ENCODE measurements around the gene RETREG2. TPM values are rescaled to one million over a fixed set of nuclear protein-coding genes. Genes with fewer than 3 reads are reported as not detected.

RETREG2 gene
- total RNA-seq, 1 experiment from 2014 or later = 63.7 TPM

DNA sequence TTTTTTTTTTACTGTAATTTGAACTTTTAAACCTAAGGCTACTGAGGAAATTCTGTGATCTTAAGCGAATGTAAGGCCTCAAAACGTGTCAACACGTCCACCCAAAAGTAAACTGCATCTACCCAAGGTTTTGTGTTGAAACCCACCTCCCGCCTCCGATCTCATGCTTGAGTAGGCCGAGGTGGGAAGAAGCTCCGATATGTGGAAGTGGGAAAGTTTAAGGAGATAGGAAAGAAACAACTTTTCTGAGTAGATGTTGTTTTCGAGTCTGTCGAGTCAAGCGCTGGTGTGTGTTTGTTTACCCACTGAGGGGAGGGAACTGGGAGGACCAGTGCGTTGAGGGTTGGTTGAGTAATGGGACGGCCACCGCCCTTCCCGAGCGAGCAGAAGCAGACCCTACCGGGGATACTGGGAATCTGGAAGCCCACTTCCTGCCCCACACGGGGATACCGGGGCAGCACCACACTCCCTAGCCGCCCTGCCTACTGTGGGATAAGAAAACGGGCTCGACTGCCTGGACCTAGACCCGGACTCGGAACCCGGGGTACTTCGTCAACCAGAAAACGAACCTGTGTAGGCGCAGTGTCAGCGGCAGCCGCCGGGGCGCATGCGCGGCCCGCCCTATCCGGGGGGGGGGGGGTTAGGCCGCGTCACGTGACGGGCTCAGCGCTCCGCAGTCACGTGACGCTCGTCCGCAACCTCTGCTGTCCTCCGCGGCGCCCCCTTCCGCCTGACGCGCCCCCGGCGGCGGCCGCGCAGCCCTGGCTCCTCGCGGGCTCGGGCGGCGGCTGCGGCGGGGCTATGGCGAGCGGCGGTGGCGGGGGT, at the start of gene RETREG2 (continued):
- TF ChIP-seq RAD21 (IDR thresholded peaks at IDR 0.05; ENCODE audit: low read depth) (no peak), POLR2AphosphoS5 (IDR thresholded peaks at IDR 0.05; ENCODE audit: low read depth, low read length) (peak; percentile 96), ZFX (IDR thresholded peaks at IDR 0.05) (no peak; the same call in 1 of the 2 replicates), POLR2A (IDR thresholded peaks at IDR 0.05; ENCODE audit: borderline replicate concordance, extremely low read depth, insufficient read depth, insufficient read length) (peak; percentile 85), EZH2phosphoT487 (IDR thresholded peaks at IDR 0.05; ENCODE audit: borderline replicate concordance) (no peak)
- TF ChIP-seq, protein P1, sequence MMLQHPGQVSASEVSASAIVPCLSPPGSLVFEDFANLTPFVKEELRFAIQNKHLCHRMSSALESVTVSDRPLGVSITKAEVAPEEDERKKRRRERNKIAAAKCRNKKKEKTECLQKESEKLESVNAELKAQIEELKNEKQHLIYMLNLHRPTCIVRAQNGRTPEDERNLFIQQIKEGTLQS (IDR thresholded peaks at IDR 0.05) = no peak

DNA sequence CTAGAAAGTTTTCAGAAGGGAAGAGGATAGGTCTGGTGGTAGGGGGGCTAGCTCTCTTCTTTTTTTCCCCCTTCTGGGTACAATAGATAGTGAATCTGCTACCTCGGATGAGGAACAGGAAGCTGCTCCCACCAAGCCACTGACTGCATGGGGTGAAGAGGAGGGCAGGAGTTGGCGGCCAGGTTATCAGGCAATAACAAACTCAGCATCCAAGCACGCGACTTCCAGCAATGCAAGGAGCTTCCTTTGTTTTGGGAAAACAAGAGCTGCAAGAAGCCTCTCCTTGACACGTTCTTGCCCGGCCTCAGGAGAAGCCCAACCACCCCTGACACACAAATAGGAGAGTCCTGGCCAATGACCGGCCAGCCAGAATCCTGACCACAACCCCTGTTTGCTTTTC, 49.7 kb upstream of the RETREG2 start:
- CTCF ChIA-PET = interaction anchor here (1.4 to 1.7 kb wide), 2 partner anchors 9 to 99 kb away, joined by 4 to 7 read pairs; no protein-coding TSS in a partner anchor
- H3K4me1 ChIP-seq (ENCODE audit: control insufficient read depth in 1 of 2, insufficient read depth in 2 of 2, low read length in 2 of 2) = peaks cover 22 to 27% of the 10 kb centered on the region in 2 experiments
- POLR2A ChIA-PET = no interaction called here
- TF ChIP-seq, protein P1 (IDR thresholded peaks at IDR 0.05) = no peak
- no peak for TF ChIP-seq FOSL1 (IDR thresholded peaks at IDR 0.05; ENCODE audit: low read depth)
- TF ChIP-seq, protein P2, sequence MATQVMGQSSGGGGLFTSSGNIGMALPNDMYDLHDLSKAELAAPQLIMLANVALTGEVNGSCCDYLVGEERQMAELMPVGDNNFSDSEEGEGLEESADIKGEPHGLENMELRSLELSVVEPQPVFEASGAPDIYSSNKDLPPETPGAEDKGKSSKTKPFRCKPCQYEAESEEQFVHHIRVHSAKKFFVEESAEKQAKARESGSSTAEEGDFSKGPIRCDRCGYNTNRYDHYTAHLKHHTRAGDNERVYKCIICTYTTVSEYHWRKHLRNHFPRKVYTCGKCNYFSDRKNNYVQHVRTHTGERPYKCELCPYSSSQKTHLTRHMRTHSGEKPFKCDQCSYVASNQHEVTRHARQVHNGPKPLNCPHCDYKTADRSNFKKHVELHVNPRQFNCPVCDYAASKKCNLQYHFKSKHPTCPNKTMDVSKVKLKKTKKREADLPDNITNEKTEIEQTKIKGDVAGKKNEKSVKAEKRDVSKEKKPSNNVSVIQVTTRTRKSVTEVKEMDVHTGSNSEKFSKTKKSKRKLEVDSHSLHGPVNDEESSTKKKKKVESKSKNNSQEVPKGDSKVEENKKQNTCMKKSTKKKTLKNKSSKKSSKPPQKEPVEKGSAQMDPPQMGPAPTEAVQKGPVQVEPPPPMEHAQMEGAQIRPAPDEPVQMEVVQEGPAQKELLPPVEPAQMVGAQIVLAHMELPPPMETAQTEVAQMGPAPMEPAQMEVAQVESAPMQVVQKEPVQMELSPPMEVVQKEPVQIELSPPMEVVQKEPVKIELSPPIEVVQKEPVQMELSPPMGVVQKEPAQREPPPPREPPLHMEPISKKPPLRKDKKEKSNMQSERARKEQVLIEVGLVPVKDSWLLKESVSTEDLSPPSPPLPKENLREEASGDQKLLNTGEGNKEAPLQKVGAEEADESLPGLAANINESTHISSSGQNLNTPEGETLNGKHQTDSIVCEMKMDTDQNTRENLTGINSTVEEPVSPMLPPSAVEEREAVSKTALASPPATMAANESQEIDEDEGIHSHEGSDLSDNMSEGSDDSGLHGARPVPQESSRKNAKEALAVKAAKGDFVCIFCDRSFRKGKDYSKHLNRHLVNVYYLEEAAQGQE (IDR thresholded peaks at IDR 0.05; ENCODE audit: low read depth) = no peak
- no peak for TF ChIP-seq TCF7L2 (IDR thresholded peaks at IDR 0.05; ENCODE audit: borderline replicate concordance, extremely low read depth, insufficient read depth, insufficient read length)
- TF ChIP-seq, protein P3, sequence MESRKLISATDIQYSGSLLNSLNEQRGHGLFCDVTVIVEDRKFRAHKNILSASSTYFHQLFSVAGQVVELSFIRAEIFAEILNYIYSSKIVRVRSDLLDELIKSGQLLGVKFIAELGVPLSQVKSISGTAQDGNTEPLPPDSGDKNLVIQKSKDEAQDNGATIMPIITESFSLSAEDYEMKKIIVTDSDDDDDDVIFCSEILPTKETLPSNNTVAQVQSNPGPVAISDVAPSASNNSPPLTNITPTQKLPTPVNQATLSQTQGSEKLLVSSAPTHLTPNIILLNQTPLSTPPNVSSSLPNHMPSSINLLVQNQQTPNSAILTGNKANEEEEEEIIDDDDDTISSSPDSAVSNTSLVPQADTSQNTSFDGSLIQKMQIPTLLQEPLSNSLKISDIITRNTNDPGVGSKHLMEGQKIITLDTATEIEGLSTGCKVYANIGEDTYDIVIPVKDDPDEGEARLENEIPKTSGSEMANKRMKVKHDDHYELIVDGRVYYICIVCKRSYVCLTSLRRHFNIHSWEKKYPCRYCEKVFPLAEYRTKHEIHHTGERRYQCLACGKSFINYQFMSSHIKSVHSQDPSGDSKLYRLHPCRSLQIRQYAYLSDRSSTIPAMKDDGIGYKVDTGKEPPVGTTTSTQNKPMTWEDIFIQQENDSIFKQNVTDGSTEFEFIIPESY (IDR thresholded peaks at IDR 0.05; ENCODE audit: extremely low read depth, insufficient replicate concordance, low read length) = no peak
- TF ChIP-seq YY1 (IDR thresholded peaks at IDR 0.05; ENCODE audit: extremely low read depth, insufficient replicate concordance, low read depth, low read length) = no peak
- no peak for TF ChIP-seq EZH2phosphoT487 (IDR thresholded peaks at IDR 0.05; ENCODE audit: borderline replicate concordance)
- TF ChIP-seq JUND (IDR thresholded peaks at IDR 0.05) = no peak
- no peak for TF ChIP-seq SP1 (IDR thresholded peaks at IDR 0.05; ENCODE audit: low read depth)
- TF ChIP-seq SIN3A (IDR thresholded peaks at IDR 0.05; ENCODE audit: low read depth) = no peak
- TF ChIP-seq EZH2 (IDR thresholded peaks at IDR 0.05) = no peak
- TF ChIP-seq ZFX (IDR thresholded peaks at IDR 0.05) = no peak
- TF ChIP-seq ELF1 (IDR thresholded peaks at IDR 0.05; ENCODE audit: borderline replicate concordance, low read depth) = no peak

More for the DNA sequence above, 49.7 kb upstream of the RETREG2 start:
- H2AFZ ChIP-seq (ENCODE audit: low read depth, low read length, poor library complexity, severe bottlenecking) = no peak overlapping the region
- no peaks in the 10 kb centered on the region for H3K9me3 ChIP-seq (ENCODE audit: control insufficient read depth in 1 of 2, insufficient read depth in 1 of 2, low read depth in 1 of 2, low read length in 2 of 2)
- no peaks in the 10 kb centered on the region for H3K79me2 ChIP-seq (ENCODE audit: insufficient read depth, low read length)
- ATAC-seq (no peak), DNase-seq (ENCODE audit: low read depth, low spot score) (no peak)
- no peaks in the 10 kb centered on the region for H4K20me1 ChIP-seq (ENCODE audit: insufficient read depth)
- intact Hi-C loops (cut with micrococcal nuclease) = no loop called here
- RAD21 ChIA-PET (ENCODE audit: low non-redundant PET in 1 of 2, low total read pairs in 2 of 2, uncharacterized antibody in 2 of 2, unreplicated experiment in 2 of 2) = no interaction called here
- no peaks in the 10 kb centered on the region; the same call in 1 of the 2 replicates for H3K27me3 ChIP-seq (ENCODE audit: insufficient read depth, low read length)
- H3K4me3 ChIP-seq (replicated peaks in 1 of 2; ENCODE audit: low read depth in 1 of 2, low read length in 2 of 2) = no peak overlapping the region
- H3K27ac ChIP-seq (ENCODE audit: low read depth, low read length) = no peak overlapping the region
- no peaks in the 10 kb centered on the region for H3K9me2 ChIP-seq (ENCODE audit: insufficient read depth)
- H3K9ac ChIP-seq (ENCODE audit: low read length) = no peak overlapping the region
- BruUV-seq (replicated peaks) = no TSS peak
- no peak overlapping the region for H3K4me2 ChIP-seq (ENCODE audit: low read length)
- H3K36me3 ChIP-seq (ENCODE audit: control insufficient read depth in 1 of 2, insufficient read depth in 2 of 2, low read length in 2 of 2) = no peaks in the 10 kb centered on the region

All from HCT116 (cell line).